Measurements from ENCODE around the gene APBA1. TPM values are rescaled to one million over a fixed set of nuclear protein-coding genes. Genes with fewer than 3 reads are reported as not detected.

The APBA1 gene
- total and polyA plus RNA-seq, 2 of the 4 experiments (the other 2 are of a cell fraction): 3.8 to 5.1 TPM

DNA sequence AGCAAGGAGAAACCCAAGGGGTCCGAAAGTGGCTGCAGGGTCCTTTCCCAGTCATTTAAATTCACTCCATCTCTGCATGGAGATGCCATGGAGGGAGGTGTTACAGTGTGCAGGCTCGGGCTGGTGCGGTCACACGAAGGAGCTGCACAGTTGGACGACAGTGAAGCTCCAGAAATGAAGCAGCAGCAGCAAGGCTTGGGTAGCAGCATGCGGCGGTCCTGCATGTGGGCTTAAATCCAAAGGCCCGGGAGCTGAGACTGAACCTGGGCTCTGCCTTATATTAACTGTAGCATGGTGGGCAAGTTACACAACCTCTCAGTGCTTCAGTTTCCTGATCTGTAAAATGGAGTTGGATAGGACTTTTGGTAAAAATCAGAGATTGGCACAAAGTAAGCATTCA lies 51.4 kb downstream of the APBA1 start:
- Histone ChIP-seq H2AK5ac (ENCODE audit: low read depth, low read length) (no peak overlapping the region), H3K18ac (ENCODE audit: low read depth, low read length) (no peak overlapping the region), H3K56ac (ENCODE audit: extremely low read depth, insufficient read depth, low read length) (no peak overlapping the region), H3K4me2 (ENCODE audit: low read depth, low read length) (no peak overlapping the region), H4K20me1 (ENCODE audit: insufficient read depth, low read length) (no peaks in the 10 kb centered on the region), H4K91ac (ENCODE audit: insufficient read depth, low read depth, low read length) (no peak overlapping the region), H2AK9ac (replicated peaks; ENCODE audit: low read depth, low read length, poor library complexity) (no peak overlapping the region), H3K4me3 (ENCODE audit: insufficient read depth, low read depth, low read length) (no peak overlapping the region), H2BK15ac (ENCODE audit: low read depth, low read length) (no peak overlapping the region), H2BK5ac (ENCODE audit: low read depth, low read length, poor library complexity, severe bottlenecking) (no peak overlapping the region), H3K27me3 (ENCODE audit: control insufficient read depth, insufficient read depth, low read length) (no peaks in the 10 kb centered on the region), H3K36me3 (ENCODE audit: control insufficient read depth, insufficient read depth, low read length) (no peaks in the 10 kb centered on the region), H4K5ac (ENCODE audit: low read depth, low read length) (no peak overlapping the region), H2BK120ac (ENCODE audit: low read depth, low read length) (no peak overlapping the region), H3K14ac (replicated peaks; ENCODE audit: low read depth, low read length) (no peak overlapping the region), H3K23ac (ENCODE audit: low read depth, low read length) (no peak overlapping the region), H2AFZ (replicated peaks; ENCODE audit: low read length, poor library complexity) (no peak overlapping the region), H4K8ac (ENCODE audit: low read depth in 2 of 2, low read length in 2 of 2) (no peak overlapping the region), H3K4me1 (ENCODE audit: control insufficient read depth, insufficient read depth, low read length) (0 out of 2 replicates have a peak, but pooled peaks cover 1% of the 10 kb centered on the region), H3K9me1 (ENCODE audit: insufficient read depth, low read length) (no peaks in the 10 kb centered on the region), H3K4ac (ENCODE audit: low read depth, low read length) (no peak overlapping the region), H2BK20ac (ENCODE audit: low read depth, low read length) (no peak overlapping the region), H3K9ac (ENCODE audit: low read depth, low read length) (no peak overlapping the region), H3K27ac (ENCODE audit: insufficient read depth, low read length) (no peak overlapping the region), H3K79me1 (ENCODE audit: low read depth in 1 of 2, low read length in 2 of 2) (peaks cover 0 to 6% of the 10 kb centered on the region in 2 experiments; a peak in 2 of 4 replicates), H3K9me3 (ENCODE audit: control insufficient read depth, insufficient read depth, low read length) (no peaks in the 10 kb centered on the region)
- WGBS, 2 experiments (ENCODE audit: extremely low coverage in 2 of 2, insufficient read length in 1 of 2): 97% methylated on average over 6 of the region's 8 CpGs; no CpG with 5 or more reads in 1 of the 2 experiments
- TF ChIP-seq RFX5 (IDR thresholded peaks at IDR 0.05; ENCODE audit: low read depth, low read length) (no peak), NFE2L2 (IDR thresholded peaks at IDR 0.05; ENCODE audit: low read depth, low read length) (no peak), CTCF (conservative IDR thresholded peaks at IDR 0.05; ENCODE audit: low read depth, low read length) (no peak), POLR2A (IDR thresholded peaks at IDR 0.05; ENCODE audit: low read depth, low read length) (no peak), MAFK (IDR thresholded peaks at IDR 0.05; ENCODE audit: low read depth, low read length) (no peak), CHD1 (IDR thresholded peaks at IDR 0.05; ENCODE audit: low read depth, low read length) (no peak), RCOR1 (IDR thresholded peaks at IDR 0.05; ENCODE audit: insufficient replicate concordance, low read length) (no peak)
- POLR2A ChIA-PET (ENCODE audit: unreplicated experiment): no interaction called here
- dilution Hi-C loops (cut with HindIII; ENCODE audit: low sequenced_read_pairs, unreplicated experiment): no loop called here
- in situ Hi-C loops (cut with MboI; ENCODE audit: low sequenced_read_pairs): no loop called here
- CTCF ChIA-PET: no interaction called here
- no peak for ATAC-seq (ENCODE audit: low read depth)
- intact Hi-C loops (cut with micrococcal nuclease): no loop called here
- BruUV-seq (replicated peaks): no TSS peak
- DNase-seq: no peak

Measured in IMR-90 (cell line).